NCI-H2196 (cell line): Measurements from ENCODE around the gene ITGA11.

Experiments used
- DNase-seq: peaks from one replicate; lab custom pipeline; 2025; ENCODE audit not compliant: unreplicated experiment; lab: John Stamatoyannopoulos, UW

The ITGA11 gene

DNA sequence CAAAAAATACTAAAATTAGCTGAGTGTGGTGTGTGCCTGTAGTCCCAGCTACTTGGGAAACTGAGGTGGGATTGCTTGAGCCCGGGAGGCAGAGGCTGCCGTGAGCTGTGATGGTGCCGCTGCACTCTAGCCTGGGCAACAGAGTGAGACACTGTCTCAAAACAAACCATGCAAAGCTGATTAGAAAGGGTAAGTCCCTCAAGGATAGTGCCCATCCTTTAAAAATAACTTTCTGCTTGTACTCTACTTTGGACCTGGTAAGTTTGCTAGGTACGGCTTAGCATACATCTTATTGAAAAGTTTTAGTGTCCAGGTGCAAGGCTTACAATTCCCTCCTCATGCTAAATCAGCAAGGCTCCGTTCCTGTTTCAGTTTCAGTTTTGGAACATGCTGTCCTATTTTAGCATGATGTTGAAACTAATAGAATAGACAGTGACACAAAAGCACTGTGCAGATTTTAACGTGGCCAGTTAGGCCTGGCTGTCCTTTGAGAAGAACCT is 133.0 kb downstream of the ITGA11 start:
- DNase-seq = no peak

DNA sequence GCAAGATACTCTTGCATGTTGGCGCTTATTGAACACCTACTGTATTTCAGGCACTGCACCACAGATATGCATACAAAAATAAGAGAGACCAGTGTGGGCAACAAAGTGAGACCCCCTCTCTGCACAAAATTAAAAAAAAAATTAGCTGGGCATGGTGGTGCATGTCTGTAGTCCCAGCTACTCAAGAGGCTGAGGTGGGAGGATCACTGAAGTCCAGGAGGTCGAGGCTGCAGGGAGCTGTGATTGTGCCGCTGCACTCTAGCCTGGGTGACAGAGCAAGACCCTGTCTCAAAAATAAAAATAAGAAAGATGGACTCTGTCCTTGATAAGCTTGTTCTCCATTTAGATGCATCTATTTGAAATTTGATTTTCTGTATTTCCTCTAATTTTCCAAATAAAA is 133.6 kb downstream of the ITGA11 start:
- no peak for DNase-seq

DNA sequence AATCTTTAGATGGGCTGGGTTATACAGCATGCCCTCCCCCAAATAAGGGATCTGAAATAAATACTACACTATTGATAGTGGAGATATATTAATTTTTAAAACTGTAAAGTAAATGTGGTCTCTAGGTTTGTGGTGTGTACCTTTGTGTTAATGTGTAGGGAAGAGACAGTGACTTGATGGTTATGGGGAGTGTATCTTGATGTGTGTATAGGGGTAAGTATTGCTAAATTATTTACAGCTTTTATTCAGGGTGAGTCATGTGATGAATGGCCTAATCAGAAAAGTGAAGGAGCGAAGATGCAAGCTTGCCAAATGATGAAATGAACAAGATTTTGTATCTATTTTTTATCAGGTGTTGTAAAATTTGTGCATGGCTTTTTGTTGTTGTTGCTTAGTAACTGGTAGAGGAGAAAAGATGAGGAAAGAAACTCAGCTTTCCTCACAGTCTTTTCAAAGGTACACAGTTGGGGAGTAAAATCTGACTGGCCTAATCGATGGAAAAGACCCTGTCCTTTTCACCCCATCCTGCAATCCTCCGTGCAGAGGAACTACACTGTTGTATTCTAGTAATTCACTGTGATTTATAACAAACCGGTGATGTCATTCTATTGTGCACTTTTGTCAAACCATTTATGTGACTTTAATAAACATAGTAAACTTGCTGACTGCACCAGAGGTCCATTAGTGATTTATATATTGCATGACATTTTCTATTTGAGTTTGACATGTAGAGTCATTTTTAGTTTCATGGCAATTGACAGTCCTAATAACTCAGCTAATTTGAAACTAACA is 136.8 kb downstream of the ITGA11 start:
- DNase-seq = no peak

GRCh38 chr15:68292967-68293366 is 139.0 kb downstream of the ITGA11 start:
- no peak for DNase-seq

GRCh38 chr15:68292157-68292781 is 139.7 kb downstream of the ITGA11 start:
- no peak for DNase-seq

- no peak for DNase-seq
Observed at GRCh38 chr15:68290715-68291114, 141.2 kb downstream of the ITGA11 start.

- DNase-seq = no peak
Observed at GRCh38 chr15:68289621-68290352, 142.2 kb downstream of the ITGA11 start.

DNA sequence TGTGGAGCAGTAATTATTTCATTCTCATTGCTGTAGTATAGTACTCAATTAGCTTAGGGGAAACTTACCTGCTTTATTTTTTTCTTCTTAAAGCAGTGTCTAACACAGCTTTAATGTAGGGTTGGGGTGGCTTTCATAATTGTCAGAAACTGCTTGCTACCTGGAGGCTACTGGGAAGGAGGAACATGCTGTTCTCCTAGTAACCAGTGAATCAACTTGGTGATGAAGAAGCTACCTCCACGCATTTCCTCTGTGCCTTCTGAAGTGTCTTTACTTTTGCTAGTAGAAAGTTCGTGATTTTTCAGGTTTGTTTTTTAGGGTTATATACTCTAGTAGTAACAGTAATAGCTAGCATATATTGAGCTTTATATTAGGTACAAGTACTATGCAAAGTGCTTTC is 142.9 kb downstream of the ITGA11 start:
- DNase-seq = no peak

DNA sequence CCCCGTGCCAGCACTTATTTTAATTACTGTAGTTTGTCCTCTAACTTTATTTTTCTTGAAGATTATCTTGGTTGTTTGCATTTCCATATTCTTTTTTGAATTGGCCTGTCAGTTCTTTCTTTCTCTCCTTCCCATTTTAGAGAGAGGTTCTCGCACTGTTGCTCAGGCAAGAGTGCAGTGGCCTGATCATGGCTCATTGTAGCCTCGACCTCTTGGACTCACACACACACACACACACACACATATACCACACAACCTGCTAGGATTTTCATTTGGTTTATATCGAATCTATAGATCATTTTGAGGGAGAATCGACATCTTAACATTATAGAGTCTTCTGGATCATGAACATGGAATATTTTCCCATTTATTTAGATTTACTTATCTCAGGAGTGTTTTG is 145.7 kb downstream of the ITGA11 start:
- DNase-seq = no peak

- no peak for DNase-seq
Observed at GRCh38 chr15:68285259-68285980, 146.5 kb downstream of the ITGA11 start.

DNA sequence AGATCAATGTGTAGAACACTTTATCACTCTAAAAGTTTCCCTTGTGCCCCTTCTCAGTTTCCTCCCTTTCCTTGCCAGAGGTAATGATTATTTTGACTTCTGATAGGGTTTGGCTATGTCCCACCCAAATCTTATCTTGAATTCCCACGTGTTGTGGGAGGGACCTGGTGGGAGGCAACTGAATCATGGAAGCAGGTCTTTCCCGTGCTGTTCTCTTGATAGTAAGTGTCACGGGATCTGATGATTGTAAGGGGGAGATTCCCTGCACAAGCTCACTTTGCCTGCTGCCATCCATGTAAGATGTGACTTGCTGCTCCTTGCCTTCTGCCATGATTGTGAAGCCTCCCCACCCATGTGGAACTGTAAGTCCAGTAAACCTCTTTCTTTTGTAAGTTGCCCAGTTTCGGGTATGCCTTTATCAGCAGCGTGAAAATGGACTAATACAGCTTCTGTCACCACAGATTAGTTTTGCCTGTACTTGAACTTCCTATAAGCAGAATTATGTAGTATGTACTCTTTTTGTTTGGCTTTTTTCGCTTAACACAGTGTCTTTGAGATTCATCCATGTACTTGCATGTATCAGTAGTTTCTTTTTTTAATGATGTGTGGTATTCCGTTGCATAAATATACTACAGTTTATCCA is 147.2 kb downstream of the ITGA11 start:
- no peak for DNase-seq

DNA sequence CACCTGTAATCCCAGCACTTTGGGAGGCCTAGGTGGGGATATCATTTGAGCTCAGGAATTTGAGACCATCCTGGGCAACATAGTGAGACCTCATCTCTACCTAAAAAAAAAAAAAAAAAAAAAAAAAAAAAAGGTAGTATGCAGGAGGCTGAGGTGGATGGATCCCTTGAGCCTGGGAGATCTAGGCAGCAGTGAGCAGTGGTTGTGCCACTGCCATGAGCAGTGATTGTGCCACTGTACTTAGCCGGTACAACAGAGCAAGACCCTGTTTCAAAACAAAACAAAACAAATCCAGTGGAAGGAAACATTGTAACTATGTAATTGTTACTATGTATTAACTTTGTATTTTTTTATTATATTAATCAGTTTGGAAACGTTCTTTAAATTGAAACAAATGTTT is 148.6 kb downstream of the ITGA11 start:
- DNase-seq = no peak

DNA sequence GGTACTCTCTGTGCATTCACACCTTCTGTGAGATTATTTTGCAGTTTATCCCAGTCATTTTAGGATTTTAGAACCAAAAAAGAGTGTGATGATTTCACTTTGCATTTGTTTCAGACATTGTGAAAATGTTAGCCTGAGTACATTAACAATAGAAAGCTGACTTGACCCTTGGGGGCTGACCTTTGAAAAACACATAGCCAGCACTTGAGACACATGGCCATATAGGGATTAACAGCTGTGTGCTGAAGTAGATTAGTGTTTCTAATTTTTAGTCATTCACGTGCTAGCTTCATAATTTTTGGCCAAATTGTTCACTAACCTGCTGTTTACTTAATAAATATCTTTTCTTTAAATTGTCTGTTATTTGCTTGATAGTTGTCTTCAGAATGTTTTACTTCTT is 151.0 kb downstream of the ITGA11 start:
- no peak for DNase-seq

DNA sequence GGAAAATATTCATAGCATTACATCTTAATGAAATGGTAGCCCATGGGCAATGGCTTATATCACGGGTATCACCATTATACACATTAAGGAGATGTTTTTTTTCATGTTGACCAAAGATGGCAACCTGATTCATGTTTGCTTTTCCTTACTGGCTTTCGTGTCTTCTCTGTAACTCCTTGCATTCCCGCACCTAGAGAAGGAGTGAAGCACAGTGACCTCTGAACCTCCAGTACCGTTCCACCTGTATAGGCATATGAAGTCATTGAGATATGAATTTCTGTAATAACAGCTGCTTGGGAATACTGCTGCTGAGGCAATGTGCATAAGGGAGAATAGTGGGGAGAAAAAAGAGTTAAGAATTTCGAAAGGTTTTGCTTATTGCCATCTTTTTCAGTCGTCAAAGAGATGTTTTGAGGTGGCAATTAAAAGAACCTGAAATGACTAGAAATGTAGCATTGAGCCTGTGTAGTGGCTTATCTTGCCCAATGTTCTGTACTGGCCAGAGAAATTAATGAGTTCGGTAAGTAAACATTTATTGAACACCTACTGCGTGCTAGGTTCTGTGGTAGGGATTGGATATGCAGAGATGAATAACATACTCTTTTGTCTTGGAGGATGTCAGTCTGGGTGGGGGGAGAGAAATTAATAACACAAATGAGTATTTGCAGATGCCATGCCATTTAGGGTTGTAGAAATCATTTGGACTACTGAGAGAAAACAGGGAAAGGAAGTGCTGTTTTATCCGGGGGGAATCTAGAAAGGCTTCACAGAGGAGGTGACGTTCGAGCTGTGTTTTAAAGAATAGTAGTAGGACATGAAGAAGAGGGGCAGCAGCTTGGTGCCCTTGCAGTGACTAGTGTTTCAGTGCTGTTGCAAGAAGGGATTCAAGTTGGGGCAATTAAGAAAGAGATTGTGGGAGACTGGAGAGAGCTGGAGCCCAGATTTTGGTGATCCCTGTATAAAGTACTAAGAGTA is 151.9 kb downstream of the ITGA11 start:
- DNase-seq = no peak

GRCh38 chr15:68278595-68279405 is 153.2 kb downstream of the ITGA11 start:
- no peak for DNase-seq

GRCh38 chr15:68278345-68278594 is 153.7 kb downstream of the ITGA11 start:
- no peak for DNase-seq

GRCh38 chr15:68277603-68278344 is 154.2 kb downstream of the ITGA11 start, which contains the start of gene FEM1B:
FEM1B (plus strand) TSS chr15:68277745; CDS start chr15:68278418, 673 bp downstream.
- peak; percentile 73 for DNase-seq

DNA sequence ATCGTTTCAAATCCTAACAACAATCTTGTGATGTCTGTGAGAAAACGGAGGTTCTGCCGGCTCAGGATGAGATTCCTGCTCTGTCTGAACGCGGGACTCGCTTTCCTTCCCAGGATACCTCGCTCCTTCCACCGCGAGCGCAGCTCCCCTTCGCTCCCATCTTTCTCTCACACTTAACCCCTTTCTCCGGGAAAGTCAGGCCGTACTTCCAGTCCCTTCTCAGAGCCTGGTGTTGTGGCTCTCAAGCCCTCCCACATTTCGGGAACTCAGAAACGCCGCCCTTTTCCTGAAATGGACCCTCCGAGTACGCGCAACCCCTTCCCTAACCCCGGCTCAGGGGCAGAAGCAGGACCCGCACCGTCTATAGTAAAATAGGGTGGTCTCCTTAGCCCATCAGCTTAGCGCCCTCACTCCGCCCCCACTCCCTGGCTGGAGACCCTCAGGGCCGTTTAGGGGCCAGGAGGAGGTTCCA is 154.8 kb downstream of the ITGA11 start:
- peak; percentile 31 for DNase-seq
